Fibroblast of lung (primary cell): ENCODE results near the gene MAML2. TPM values are rescaled to one million over a fixed set of nuclear protein-coding genes. Genes with fewer than 3 reads are reported as not detected.

ENCODE experiments used
- DNase-seq, 2 donors: peaks; one replicate each; pipeline versions ENCODE4 v3.0.0 to v3.0.0-alpha.2; 2010; ENCODE audit warnings: low read depth in 2 of 2
- H2AFZ ChIP-seq: 2 replicates; pipeline ENCODE4 v1.5.1; 2012; ENCODE audit warnings: low read length, control low read depth, inconsistent platforms
- H3K27ac ChIP-seq: 2 replicates; pipeline ENCODE4 v1.5.1; 2011; ENCODE audit warnings: low read length, control low read depth; ENCODE audit not compliant: insufficient read depth
- H3K27me3 ChIP-seq: 2 replicates; pipeline ENCODE4 v1.5.1; 2011; ENCODE audit warnings: mild to moderate bottlenecking, low read length; ENCODE audit not compliant: control insufficient read depth, insufficient read depth
- H3K36me3 ChIP-seq: 2 replicates; pipeline ENCODE4 v1.5.1; 2011; ENCODE audit warnings: low read length; ENCODE audit not compliant: control insufficient read depth, insufficient read depth
- H3K4me1 ChIP-seq: 2 replicates; pipeline ENCODE4 v1.5.1; 2011; ENCODE audit warnings: low read length; ENCODE audit not compliant: control insufficient read depth, insufficient read depth; ENCODE audit errors: extremely low read depth
- H3K4me2 ChIP-seq: 2 replicates; pipeline ENCODE4 v1.5.1; 2011; ENCODE audit warnings: low read length, control low read depth; ENCODE audit not compliant: insufficient read depth; ENCODE audit errors: extremely low read depth
- H3K4me3 ChIP-seq, 4 experiments: fragments of 200-600 bp in 1 of 4; sonication (generic) in 1 of 4; replicated peaks in 1 of 4; 2 replicates each; pipeline ENCODE4 v1.5.1; 2011 to 2016; ENCODE audit warnings: low read length in 4 of 4, low read depth in 3 of 4, mild to moderate bottlenecking in 3 of 4, control low read depth in 2 of 4, inconsistent platforms in 1 of 4, mixed read lengths in 1 of 4; ENCODE audit not compliant: insufficient read depth in 1 of 4; ENCODE audit errors: control extremely low read depth in 1 of 4
- H3K79me2 ChIP-seq: 2 replicates; pipeline ENCODE4 v1.5.1; 2012; ENCODE audit warnings: mild to moderate bottlenecking, low read length, inconsistent platforms; ENCODE audit not compliant: control insufficient read depth, insufficient read depth
- H3K9ac ChIP-seq: 2 replicates; pipeline ENCODE4 v1.5.1; 2011; ENCODE audit warnings: mild to moderate bottlenecking, low read length, control low read depth; ENCODE audit not compliant: insufficient read depth
- H3K9me3 ChIP-seq: 2 replicates; pipeline ENCODE4 v1.5.1; 2012; ENCODE audit warnings: low read depth, low read length; ENCODE audit not compliant: control insufficient read depth, insufficient read depth
- H4K20me1 ChIP-seq: 2 replicates; pipeline ENCODE4 v1.5.1; 2011; ENCODE audit warnings: low read length; ENCODE audit not compliant: control insufficient read depth, insufficient read depth; ENCODE audit errors: extremely low read depth
- CTCF ChIP-seq, 2 donors: IDR thresholded peaks in 1 of 2; conservative IDR thresholded peaks in 1 of 2; 1 replicate in 1 of 2; 2 replicates in 1 of 2; pipeline ENCODE4 v1.5.1; 2011 to 2012; ENCODE audit warnings: low read length in 2 of 2, control low read depth in 1 of 2, inconsistent platforms in 1 of 2, low read depth in 1 of 2, mild to moderate bottlenecking in 1 of 2
- EZH2 ChIP-seq: IDR thresholded peaks from 2 replicates; pipeline ENCODE4 v1.5.1; 2012; ENCODE audit warnings: low read length, control low read depth, mild to moderate bottlenecking; ENCODE audit errors: missing control alignments
- polyA plus RNA-seq, 2 donors: library from polyadenylated mRNA; depleted of rRNA in 1 of 2; stranded (reverse) in 1 of 2; unstranded in 1 of 2; fragments of >200 nt; gene quantifications; 2 replicates each; pipeline ENCODE4 v1.2.1, GENCODE V29; 2011 to 2012; ENCODE audit warnings: missing spikeins in 1 of 2
- total RNA-seq: library from RNA; depleted of rRNA; stranded (reverse); fragments of >200 nt; gene quantifications from 2 replicates; pipeline ENCODE4 v1.2.1, GENCODE V29; 2014

The MAML2 gene
- total and polyA plus RNA-seq, 2 donors (not counting 1 experiment from before 2014, with no cell fraction given) = 13.0 to 19.0 TPM

- Histone ChIP-seq H3K36me3 (no peaks in the 10 kb centered on the region), H4K20me1 (no peaks in the 10 kb centered on the region), H2AFZ (no peak overlapping the region), H3K9ac (no peak overlapping the region), H3K9me3 (no peaks in the 10 kb centered on the region), H3K27ac (no peak overlapping the region), H3K4me2 (no peak overlapping the region), H3K27me3 (no peaks in the 10 kb centered on the region), H3K79me2 (no peaks in the 10 kb centered on the region), H3K4me3 (no peak overlapping the region), H3K4me1 (no peaks in the 10 kb centered on the region)
- TF ChIP-seq EZH2 = no peak
- no peak for TF ChIP-seq CTCF (conservative IDR thresholded peaks at IDR 0.05 in 1 of 2, IDR thresholded peaks at IDR 0.05 in 1 of 2; ENCODE audit: low read depth in 1 of 2, low read length in 2 of 2)
- DNase-seq = no peak
Observed at GRCh38 chr11:96178049-96178886, 164.7 kb downstream of the MAML2 start.

- no peaks in the 10 kb centered on the region for H3K36me3 ChIP-seq
- TF ChIP-seq CTCF (conservative IDR thresholded peaks at IDR 0.05 in 1 of 2, IDR thresholded peaks at IDR 0.05 in 1 of 2; ENCODE audit: low read depth in 1 of 2, low read length in 2 of 2) = no peak
- no peak for TF ChIP-seq EZH2
- H3K79me2 ChIP-seq = no peaks in the 10 kb centered on the region
- peaks cover 2% of the 10 kb centered on the region for H3K4me1 ChIP-seq
- H3K9ac ChIP-seq = no peak overlapping the region
- no peak overlapping the region for H2AFZ ChIP-seq
- H3K9me3 ChIP-seq = no peaks in the 10 kb centered on the region
- no peak for DNase-seq
- no peaks in the 10 kb centered on the region for H4K20me1 ChIP-seq
- no peaks in the 10 kb centered on the region for H3K27me3 ChIP-seq
- no peak overlapping the region for H3K4me2 ChIP-seq
- H3K4me3 ChIP-seq = no peak overlapping the region
- no peak overlapping the region for H3K27ac ChIP-seq
Observed at GRCh38 chr11:96177146-96177545, 165.8 kb downstream of the MAML2 start.

- Histone ChIP-seq H3K9me3 (no peaks in the 10 kb centered on the region), H3K36me3 (no peaks in the 10 kb centered on the region), H3K27me3 (no peaks in the 10 kb centered on the region), H3K27ac (no peak overlapping the region), H3K79me2 (no peaks in the 10 kb centered on the region), H3K9ac (no peak overlapping the region), H2AFZ (no peak overlapping the region), H4K20me1 (no peaks in the 10 kb centered on the region), H3K4me1 (peaks cover 8% of the 10 kb centered on the region), H3K4me3 (no peak overlapping the region), H3K4me2 (no peak overlapping the region)
- TF ChIP-seq EZH2 (no peak), CTCF (conservative IDR thresholded peaks at IDR 0.05 in 1 of 2, IDR thresholded peaks at IDR 0.05 in 1 of 2; ENCODE audit: low read depth in 1 of 2, low read length in 2 of 2) (no peak)
- no peak for DNase-seq
Observed at GRCh38 chr11:96173906-96174305, 169.1 kb downstream of the MAML2 start.
